ENCODE results near the gene NFS1. TPM values are rescaled to one million over a fixed set of nuclear protein-coding genes. Genes with fewer than 3 reads are reported as not detected.

NFS1 gene
- total and polyA plus RNA-seq, 2 of the 8 experiments (the other 6 are each of a cell fraction or from before 2014, with no cell fraction given), result 26.1 to 38.8 TPM

DNA sequence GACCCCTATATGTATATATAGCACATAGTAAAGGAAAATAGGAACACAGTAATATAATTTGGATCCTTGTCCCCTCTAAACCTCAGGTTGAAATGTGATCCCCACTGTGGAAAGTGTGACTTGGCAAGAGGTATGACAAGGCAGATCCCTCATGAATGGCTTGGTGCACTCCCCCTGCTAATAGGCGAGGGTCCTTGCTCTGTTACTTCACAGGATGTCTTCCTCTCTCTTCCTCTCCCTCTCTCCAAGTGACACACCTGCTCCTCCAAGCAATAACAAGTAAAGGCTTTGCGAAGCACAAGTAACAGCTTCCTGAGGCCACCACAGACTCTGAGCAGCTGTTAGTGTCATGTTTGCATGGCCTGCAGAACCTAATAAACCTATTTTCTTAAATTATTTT, 16.5 kb upstream of the NFS1 start:
- H3K23ac ChIP-seq (ENCODE audit: insufficient read length), result no peak overlapping the region
- no peak overlapping the region for H4K91ac ChIP-seq (replicated peaks; ENCODE audit: insufficient read length, low read length)
- H3K36me3 ChIP-seq (ENCODE audit: control insufficient read depth in 2 of 4, insufficient read depth in 4 of 4, low read length in 3 of 4), result peaks cover 46 to 100% (median 86%) of the 10 kb centered on the region in 4 experiments
- H3K23me2 ChIP-seq (ENCODE audit: low read depth, low read length), result no peaks in the 10 kb centered on the region
- H3K79me1 ChIP-seq (ENCODE audit: low read depth, low read length), result peaks cover 10% of the 10 kb centered on the region
- no peak overlapping the region for H3K4me2 ChIP-seq (ENCODE audit: insufficient read depth in 1 of 2, low read depth in 2 of 2, low read length in 2 of 2)
- no peaks in the 10 kb centered on the region for H3K9me3 ChIP-seq (ENCODE audit: insufficient read depth in 2 of 2, low read depth in 1 of 2, low read length in 1 of 2)
- peak in 1 of 2 experiments; percentile 37 for DNase-seq (ENCODE audit: low read depth in 1 of 2, low spot score in 2 of 2)
- no peak overlapping the region for H4K5ac ChIP-seq (ENCODE audit: insufficient read length, low read depth, low read length)
- H3K9ac ChIP-seq (replicated peaks in 1 of 4; ENCODE audit: extremely low read depth in 1 of 4, low read depth in 3 of 4, low read length in 3 of 4), result no peak overlapping the region
- H2BK15ac ChIP-seq (ENCODE audit: low read length), result no peak overlapping the region
- 95% methylated on average over 2 of the region's 2 CpGs; no CpG with 5 or more reads in 1 of the 2 experiments for WGBS, 2 experiments (ENCODE audit: extremely low coverage in 1 of 2, insufficient coverage in 1 of 2, insufficient read length in 1 of 2, insufficient replicate concordance in 2 of 2, low coverage in 1 of 2, low lambda C conversion rate in 2 of 2, missing lambda C conversion rate in 1 of 2)
- H3K56ac ChIP-seq (replicated peaks; ENCODE audit: insufficient read length, low read depth, low read length), result no peak overlapping the region
- H3K27me3 ChIP-seq (replicated peaks in 1 of 4; ENCODE audit: control insufficient read depth in 3 of 4, extremely low read depth in 1 of 4, insufficient read depth in 3 of 4, low read length in 3 of 4), result no peaks in the 10 kb centered on the region; a peak in 1 of 7 replicates
- H2BK12ac ChIP-seq (ENCODE audit: low read depth, low read length), result no peak overlapping the region
- ChIA-PET POLR2A (ENCODE audit: partially characterized antibody) (interaction anchor here (1.0 to 45.3 kb wide), 4 partner anchors 2 to 86 kb away, joined by 3 to 2341 read pairs (median 1172); partner anchors contain the start of genes NFS1, RBM39 and ROMO1), CTCF (ENCODE audit: partially characterized antibody) (no interaction called here)
- H4K20me1 ChIP-seq (replicated peaks in 1 of 2; ENCODE audit: control insufficient read depth in 1 of 2, insufficient read depth in 2 of 2, low read length in 2 of 2), result peaks cover 11 to 20% of the 10 kb centered on the region in 2 experiments
- no peak overlapping the region for H3K4ac ChIP-seq (replicated peaks; ENCODE audit: insufficient read length, low read depth, low read length)
- H2AFZ ChIP-seq (ENCODE audit: low read length), result no peak overlapping the region
- no peak overlapping the region for H4K8ac ChIP-seq (ENCODE audit: extremely low read depth, insufficient read depth, low read length)
- H3K4me3 ChIP-seq (ENCODE audit: extremely low read depth in 1 of 4, insufficient read depth in 2 of 4, low read depth in 3 of 4, low read length in 4 of 4), result no peak overlapping the region
- no peak for FAIRE-seq
- H3K4me1 ChIP-seq (replicated peaks in 1 of 4; ENCODE audit: control insufficient read depth in 3 of 4, insufficient read depth in 4 of 4, low read length in 3 of 4), result no peaks in the 10 kb centered on the region
- no peak overlapping the region for H3K18ac ChIP-seq (ENCODE audit: extremely low read depth, low read length)
- H2BK20ac ChIP-seq (ENCODE audit: low read length), result no peak overlapping the region
- no peak overlapping the region for H2BK120ac ChIP-seq (replicated peaks; ENCODE audit: low read depth, low read length)
- no peak overlapping the region for H2AK5ac ChIP-seq (ENCODE audit: low read depth, low read length)
- no peak overlapping the region for H3K14ac ChIP-seq (ENCODE audit: insufficient read length)
- H3K79me2 ChIP-seq (ENCODE audit: control insufficient read depth in 1 of 2, insufficient read depth in 2 of 2, low read length in 2 of 2), result peaks cover 0 to 72% of the 10 kb centered on the region in 2 experiments; a peak in 2 of 4 replicates
- H3K27ac ChIP-seq (ENCODE audit: low read depth, low read length), result no peak overlapping the region
- H2BK5ac ChIP-seq (ENCODE audit: low read depth, low read length), result no peak overlapping the region
- TF ChIP-seq ASH2L (IDR thresholded peaks at IDR 0.05; ENCODE audit: low read length), result no peak
- no peak for TF ChIP-seq ZNF274 (IDR thresholded peaks at IDR 0.05; ENCODE audit: borderline replicate concordance, extremely low read depth, low read length)
- no peak for TF ChIP-seq SIRT6 (IDR thresholded peaks at IDR 0.05; ENCODE audit: low read length)
- TF ChIP-seq, protein P1, sequence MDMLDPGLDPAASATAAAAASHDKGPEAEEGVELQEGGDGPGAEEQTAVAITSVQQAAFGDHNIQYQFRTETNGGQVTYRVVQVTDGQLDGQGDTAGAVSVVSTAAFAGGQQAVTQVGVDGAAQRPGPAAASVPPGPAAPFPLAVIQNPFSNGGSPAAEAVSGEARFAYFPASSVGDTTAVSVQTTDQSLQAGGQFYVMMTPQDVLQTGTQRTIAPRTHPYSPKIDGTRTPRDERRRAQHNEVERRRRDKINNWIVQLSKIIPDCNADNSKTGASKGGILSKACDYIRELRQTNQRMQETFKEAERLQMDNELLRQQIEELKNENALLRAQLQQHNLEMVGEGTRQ (IDR thresholded peaks at IDR 0.05; ENCODE audit: low read length), result no peak
- no peak for TF ChIP-seq GABPA (IDR thresholded peaks at IDR 0.05; ENCODE audit: borderline replicate concordance, insufficient read depth, low read length)
- no peak for TF ChIP-seq JUN (IDR thresholded peaks at IDR 0.05; ENCODE audit: low read depth, low read length)
- no peak for TF ChIP-seq RXRA (IDR thresholded peaks at IDR 0.05; ENCODE audit: insufficient read depth, low read depth, low read length)
- no peak for TF ChIP-seq BACH1 (IDR thresholded peaks at IDR 0.05; ENCODE audit: low read length)
- no peak for TF ChIP-seq MAFK (IDR thresholded peaks at IDR 0.05; ENCODE audit: low read depth, low read length)
- TF ChIP-seq JUND (IDR thresholded peaks at IDR 0.05; ENCODE audit: low read length), result no peak
- no peak for TF ChIP-seq EGR1 (IDR thresholded peaks at IDR 0.05; ENCODE audit: borderline replicate concordance, low read depth, low read length)
- no peak for TF ChIP-seq SUZ12 (IDR thresholded peaks at IDR 0.05; ENCODE audit: low read length)
- TF ChIP-seq SAP30 (IDR thresholded peaks at IDR 0.05; ENCODE audit: insufficient read depth, insufficient replicate concordance, low read length), result no peak
- TF ChIP-seq KDM1A (IDR thresholded peaks at IDR 0.05; ENCODE audit: borderline replicate concordance, low read length), result no peak
